Astrocyte (in vitro differentiated cells and primary cell): ENCODE results near the gene ABHD4.

ENCODE experiments used
- CTCF ChIP-seq: IDR thresholded peaks from 2 replicates; pipeline ENCODE4 v1.5.1; 2011; ENCODE audit warnings: low read depth, mild to moderate bottlenecking, inconsistent platforms, low read length, moderate library complexity; ENCODE audit not compliant: insufficient read depth
- EZH2 ChIP-seq: IDR thresholded peaks from 2 replicates; pipeline ENCODE4 v1.6.1; 2012; ENCODE audit warnings: mild to moderate bottlenecking, low read length, inconsistent platforms; ENCODE audit not compliant: insufficient read depth

GRCh38 chr14:22569106-22569736, 28.9 kb upstream of the ABHD4 start:
- no peak for TF ChIP-seq CTCF
- no peak for TF ChIP-seq EZH2
